Breast epithelium (tissue), 4 donors: ENCODE results near the gene HIVEP3. TPM values are rescaled to one million over a fixed set of nuclear protein-coding genes. Genes with fewer than 3 reads are reported as not detected.

Experiments used
- DNase-seq, 2 donors: peaks; one replicate each; pipeline ENCODE4 v3.0.0-alpha.2; 2019; ENCODE audit warnings: low spot score in 2 of 2
- H3K27ac ChIP-seq, 2 donors: fragments of 200-600 bp; sonication (generic) in 1 of 2; one replicate each; pipeline ENCODE4 v1.5.1; 2016 to 2019; ENCODE audit warnings: mild to moderate bottlenecking in 1 of 2
- H3K27me3 ChIP-seq, 2 donors: fragments of 200-600 bp; sonication (generic) in 1 of 2; one replicate each; pipeline versions ENCODE4 v1.5.1 to v1.6.0; 2017 to 2019; ENCODE audit warnings: control low read depth in 1 of 2, mild to moderate bottlenecking in 1 of 2
- H3K36me3 ChIP-seq: fragments of 200-600 bp; one replicate; pipeline ENCODE4 v1.5.1; 2019
- H3K4me1 ChIP-seq, 2 donors: fragments of 200-600 bp; sonication (generic); one replicate each; pipeline ENCODE4 v1.5.1; 2016 to 2019; ENCODE audit warnings: control low read depth in 1 of 2
- H3K4me3 ChIP-seq, 3 donors: fragments of 200-600 bp; sonication (generic); 1 replicate in 2 of 3; 2 replicates in 1 of 3; pipeline ENCODE4 v1.5.1; 2016 to 2019; ENCODE audit warnings: mild to moderate bottlenecking in 3 of 3, moderate library complexity in 2 of 3
- H3K9me3 ChIP-seq, 2 donors: fragments of 200-600 bp; sonication (generic) in 1 of 2; one replicate each; pipeline ENCODE4 v1.5.1; 2016 to 2019; ENCODE audit warnings: control low read depth in 1 of 2
- POLR2A ChIP-seq: fragments of 450-650 bp; IDR thresholded peaks from one replicate; pipeline ENCODE4 v1.6.1; 2016; ENCODE audit warnings: antibody characterized with exemption, mild to moderate bottlenecking, moderate library complexity
- POLR2AphosphoS5 ChIP-seq, 3 donors: sonication (generic); formaldehyde crosslinking; IDR thresholded peaks; one replicate each; pipeline ENCODE4 v1.6.1; 2017; ENCODE audit warnings: antibody characterized with exemption in 3 of 3
- intact Hi-C: fragments of 100-400 bp; cut with DNase I; formaldehyde crosslinking; loops from one replicate; pipeline ENCODE4 v1.15.1; 2023; ENCODE audit warnings: low total_unique reads
- total RNA-seq, 3 donors: library from RNA; depleted of rRNA; stranded (reverse); fragments of >200 nt; gene quantifications; one replicate each; pipeline ENCODE4 v1.1.0, GENCODE V29; 2016
- TF ChIP-seq, protein P1 (sequence below), 3 donors: fragments of 450-650 bp; IDR thresholded peaks; one replicate each; pipeline ENCODE4 v1.5.1; 2016 to 2017; ENCODE audit warnings: antibody characterized with exemption in 3 of 3, mild to moderate bottlenecking in 3 of 3, moderate library complexity in 3 of 3

The HIVEP3 gene
- total RNA-seq, 3 donors from 2014 or later = 3.5 to 13.5 (median 9.2) TPM

DNA sequence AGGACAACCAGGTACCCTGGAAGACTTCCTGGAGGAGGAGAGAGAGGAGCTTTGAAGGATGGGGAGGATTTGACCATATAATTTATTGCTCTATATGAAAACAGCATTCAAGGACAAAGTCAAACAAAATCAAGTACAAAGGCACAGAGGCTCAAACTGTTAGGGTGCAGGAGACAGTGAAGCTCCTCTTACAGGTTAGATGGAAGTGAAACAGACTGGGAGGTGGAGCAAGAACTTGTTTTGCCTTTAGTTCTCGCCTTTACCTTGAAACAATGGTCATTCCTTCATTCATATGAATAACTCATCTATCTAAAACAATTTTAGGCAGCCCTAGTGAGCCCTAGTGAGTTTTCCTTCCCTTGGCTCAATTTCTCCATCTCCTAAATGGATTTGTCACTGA, 199.6 kb downstream of the HIVEP3 start:
- no peak for DNase-seq
- H3K4me3 ChIP-seq = no peak overlapping the region
- H3K4me1 ChIP-seq = no peaks in the 10 kb centered on the region
- no peaks in the 10 kb centered on the region for H3K9me3 ChIP-seq
- no peak overlapping the region for H3K27ac ChIP-seq
- intact Hi-C loops = no loop called here
- TF ChIP-seq, protein P1, sequence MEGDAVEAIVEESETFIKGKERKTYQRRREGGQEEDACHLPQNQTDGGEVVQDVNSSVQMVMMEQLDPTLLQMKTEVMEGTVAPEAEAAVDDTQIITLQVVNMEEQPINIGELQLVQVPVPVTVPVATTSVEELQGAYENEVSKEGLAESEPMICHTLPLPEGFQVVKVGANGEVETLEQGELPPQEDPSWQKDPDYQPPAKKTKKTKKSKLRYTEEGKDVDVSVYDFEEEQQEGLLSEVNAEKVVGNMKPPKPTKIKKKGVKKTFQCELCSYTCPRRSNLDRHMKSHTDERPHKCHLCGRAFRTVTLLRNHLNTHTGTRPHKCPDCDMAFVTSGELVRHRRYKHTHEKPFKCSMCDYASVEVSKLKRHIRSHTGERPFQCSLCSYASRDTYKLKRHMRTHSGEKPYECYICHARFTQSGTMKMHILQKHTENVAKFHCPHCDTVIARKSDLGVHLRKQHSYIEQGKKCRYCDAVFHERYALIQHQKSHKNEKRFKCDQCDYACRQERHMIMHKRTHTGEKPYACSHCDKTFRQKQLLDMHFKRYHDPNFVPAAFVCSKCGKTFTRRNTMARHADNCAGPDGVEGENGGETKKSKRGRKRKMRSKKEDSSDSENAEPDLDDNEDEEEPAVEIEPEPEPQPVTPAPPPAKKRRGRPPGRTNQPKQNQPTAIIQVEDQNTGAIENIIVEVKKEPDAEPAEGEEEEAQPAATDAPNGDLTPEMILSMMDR (IDR thresholded peaks at IDR 0.05) = no peak
- TF ChIP-seq POLR2AphosphoS5 (IDR thresholded peaks at IDR 0.05) (no peak), POLR2A (no peak)
- H3K27me3 ChIP-seq = no peaks in the 10 kb centered on the region
- no peaks in the 10 kb centered on the region for H3K36me3 ChIP-seq

DNA sequence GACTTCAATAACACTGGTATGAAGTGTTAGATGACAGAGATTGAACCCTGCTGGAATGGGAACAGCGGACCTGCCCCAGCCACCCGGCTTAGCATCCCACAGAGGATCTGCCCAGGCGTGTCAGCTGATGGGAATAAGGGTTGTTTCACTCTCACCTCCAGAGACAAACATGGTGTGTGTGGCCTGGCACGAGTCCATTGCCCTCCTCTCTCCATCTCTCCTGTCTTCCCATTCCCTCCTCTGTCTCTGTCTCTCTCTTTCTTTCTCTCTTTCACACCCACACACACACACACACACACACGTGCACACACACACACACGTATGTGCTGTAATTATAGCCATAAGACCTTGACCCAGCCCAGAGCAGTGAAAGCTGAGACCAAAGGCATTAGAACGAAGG, 200.2 kb downstream of the HIVEP3 start:
- intact Hi-C loops = no loop called here

DNA sequence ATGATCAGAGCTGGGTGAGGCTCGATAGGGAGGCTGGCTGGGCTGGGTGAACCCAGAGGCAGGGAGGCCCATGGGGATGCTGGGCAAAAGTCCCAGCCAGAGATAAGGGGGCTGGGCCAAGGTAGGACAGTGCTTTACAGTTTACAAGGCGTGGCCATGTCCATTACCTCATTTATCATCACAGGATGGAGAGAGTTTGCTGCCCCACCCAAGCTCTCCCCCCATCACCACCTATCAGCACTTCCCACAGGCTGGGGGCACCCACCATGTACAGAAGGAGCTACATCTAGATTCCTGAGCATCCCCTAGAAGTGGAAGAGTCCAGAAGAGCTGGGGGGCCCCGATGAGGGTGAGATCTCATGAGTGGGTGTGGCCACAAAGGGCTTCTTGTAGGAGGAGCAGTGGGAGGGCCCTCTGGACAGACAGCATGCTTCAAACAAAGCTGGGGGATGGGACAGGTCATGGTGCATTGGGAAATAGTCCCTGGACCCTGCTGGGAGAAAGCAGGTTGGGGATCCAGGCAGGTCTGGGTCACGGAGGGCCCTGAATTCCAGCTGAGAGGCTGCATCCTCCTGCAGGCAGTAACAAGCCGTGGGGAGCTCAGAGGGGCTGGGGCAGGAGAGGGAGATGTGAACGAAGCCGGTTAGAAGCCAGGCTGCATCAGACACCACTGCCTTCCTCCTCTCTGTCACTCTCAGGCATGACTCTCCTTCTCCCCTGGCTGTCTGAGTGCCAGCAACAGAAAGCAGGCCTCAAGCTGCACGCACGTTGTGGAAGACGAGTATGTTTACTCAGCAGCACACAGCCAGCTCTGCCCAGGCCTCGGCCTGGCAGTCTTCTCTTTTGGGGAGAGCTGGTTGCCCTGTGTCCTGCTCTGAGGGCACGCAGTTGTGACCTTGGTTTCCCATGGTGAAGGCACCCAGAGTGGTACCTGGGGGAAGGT, 202.3 kb downstream of the HIVEP3 start:
- no peak overlapping the region for H3K27ac ChIP-seq
- no peaks in the 10 kb centered on the region for H3K4me1 ChIP-seq
- no peak overlapping the region for H3K4me3 ChIP-seq
- H3K9me3 ChIP-seq = no peaks in the 10 kb centered on the region
- DNase-seq = no peak
- no peaks in the 10 kb centered on the region for H3K27me3 ChIP-seq
- TF ChIP-seq, protein P1 (IDR thresholded peaks at IDR 0.05) = no peak
- TF ChIP-seq POLR2A (no peak), POLR2AphosphoS5 (IDR thresholded peaks at IDR 0.05) (no peak)
- H3K36me3 ChIP-seq = no peaks in the 10 kb centered on the region
- intact Hi-C loops = no loop called here

More for the DNA sequence above, 200.2 kb downstream of the HIVEP3 start:
- H3K4me3 ChIP-seq = no peak overlapping the region
- no peaks in the 10 kb centered on the region for H3K4me1 ChIP-seq
- no peak overlapping the region for H3K27ac ChIP-seq
- TF ChIP-seq POLR2AphosphoS5 (IDR thresholded peaks at IDR 0.05) = no peak
- no peak for TF ChIP-seq POLR2A
- TF ChIP-seq, protein P1 (IDR thresholded peaks at IDR 0.05) = no peak
- DNase-seq = no peak
- H3K9me3 ChIP-seq = no peaks in the 10 kb centered on the region
- H3K36me3 ChIP-seq = no peaks in the 10 kb centered on the region
- H3K27me3 ChIP-seq = no peaks in the 10 kb centered on the region

DNA sequence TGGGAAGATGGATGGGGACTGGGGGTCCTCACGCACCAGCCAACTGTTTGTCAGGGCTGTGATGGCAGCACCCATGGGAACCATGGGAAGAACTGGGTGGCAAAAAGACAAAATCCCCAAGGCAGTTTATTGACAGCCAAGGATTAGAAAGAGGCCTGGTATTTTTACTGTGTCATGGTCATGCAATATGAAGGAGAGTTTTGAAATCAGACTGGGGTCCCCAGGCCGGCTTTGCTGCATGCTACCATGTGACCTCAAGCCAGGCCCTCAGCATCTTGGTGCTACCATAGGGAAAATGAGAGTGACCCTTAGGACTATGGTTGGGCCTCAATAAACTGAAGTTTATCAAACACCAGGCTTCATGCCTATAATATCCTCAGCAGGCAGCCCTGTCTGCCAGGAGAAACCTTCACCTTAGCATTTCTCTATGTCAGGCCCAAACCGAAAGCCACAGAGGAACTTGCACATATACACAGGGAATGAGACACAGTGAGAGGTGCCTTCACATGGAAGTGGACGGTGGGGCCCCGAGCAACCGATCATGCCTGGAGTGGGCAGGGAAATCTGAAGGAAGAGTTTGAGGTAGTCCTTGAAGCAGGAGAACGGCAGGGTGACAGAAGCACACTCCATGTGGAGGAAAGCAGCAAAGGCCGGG, 203.2 kb downstream of the HIVEP3 start:
- Histone ChIP-seq H3K4me3 (no peak overlapping the region), H3K9me3 (no peaks in the 10 kb centered on the region), H3K27ac (no peak overlapping the region), H3K27me3 (no peaks in the 10 kb centered on the region), H3K36me3 (no peaks in the 10 kb centered on the region), H3K4me1 (no peaks in the 10 kb centered on the region)
- DNase-seq = no peak
- TF ChIP-seq, protein P1 (IDR thresholded peaks at IDR 0.05) = no peak
- TF ChIP-seq POLR2AphosphoS5 (IDR thresholded peaks at IDR 0.05) = no peak
- intact Hi-C loops = no loop called here
